Activated CD4-positive, alpha-beta T cell treated with anti-CD3 and anti-CD28 coated beads for 48 hours (primary cell): Measurements from ENCODE around the gene NACC2.

Experiments
- DNase-seq: peaks from one replicate; pipeline ENCODE4 v3.0.0-alpha.2; 2020

The NACC2 gene, protein sequence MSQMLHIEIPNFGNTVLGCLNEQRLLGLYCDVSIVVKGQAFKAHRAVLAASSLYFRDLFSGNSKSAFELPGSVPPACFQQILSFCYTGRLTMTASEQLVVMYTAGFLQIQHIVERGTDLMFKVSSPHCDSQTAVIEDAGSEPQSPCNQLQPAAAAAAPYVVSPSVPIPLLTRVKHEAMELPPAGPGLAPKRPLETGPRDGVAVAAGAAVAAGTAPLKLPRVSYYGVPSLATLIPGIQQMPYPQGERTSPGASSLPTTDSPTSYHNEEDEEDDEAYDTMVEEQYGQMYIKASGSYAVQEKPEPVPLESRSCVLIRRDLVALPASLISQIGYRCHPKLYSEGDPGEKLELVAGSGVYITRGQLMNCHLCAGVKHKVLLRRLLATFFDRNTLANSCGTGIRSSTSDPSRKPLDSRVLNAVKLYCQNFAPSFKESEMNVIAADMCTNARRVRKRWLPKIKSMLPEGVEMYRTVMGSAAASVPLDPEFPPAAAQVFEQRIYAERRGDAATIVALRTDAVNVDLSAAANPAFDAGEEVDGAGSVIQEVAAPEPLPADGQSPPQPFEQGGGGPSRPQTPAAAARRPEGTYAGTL

DNA sequence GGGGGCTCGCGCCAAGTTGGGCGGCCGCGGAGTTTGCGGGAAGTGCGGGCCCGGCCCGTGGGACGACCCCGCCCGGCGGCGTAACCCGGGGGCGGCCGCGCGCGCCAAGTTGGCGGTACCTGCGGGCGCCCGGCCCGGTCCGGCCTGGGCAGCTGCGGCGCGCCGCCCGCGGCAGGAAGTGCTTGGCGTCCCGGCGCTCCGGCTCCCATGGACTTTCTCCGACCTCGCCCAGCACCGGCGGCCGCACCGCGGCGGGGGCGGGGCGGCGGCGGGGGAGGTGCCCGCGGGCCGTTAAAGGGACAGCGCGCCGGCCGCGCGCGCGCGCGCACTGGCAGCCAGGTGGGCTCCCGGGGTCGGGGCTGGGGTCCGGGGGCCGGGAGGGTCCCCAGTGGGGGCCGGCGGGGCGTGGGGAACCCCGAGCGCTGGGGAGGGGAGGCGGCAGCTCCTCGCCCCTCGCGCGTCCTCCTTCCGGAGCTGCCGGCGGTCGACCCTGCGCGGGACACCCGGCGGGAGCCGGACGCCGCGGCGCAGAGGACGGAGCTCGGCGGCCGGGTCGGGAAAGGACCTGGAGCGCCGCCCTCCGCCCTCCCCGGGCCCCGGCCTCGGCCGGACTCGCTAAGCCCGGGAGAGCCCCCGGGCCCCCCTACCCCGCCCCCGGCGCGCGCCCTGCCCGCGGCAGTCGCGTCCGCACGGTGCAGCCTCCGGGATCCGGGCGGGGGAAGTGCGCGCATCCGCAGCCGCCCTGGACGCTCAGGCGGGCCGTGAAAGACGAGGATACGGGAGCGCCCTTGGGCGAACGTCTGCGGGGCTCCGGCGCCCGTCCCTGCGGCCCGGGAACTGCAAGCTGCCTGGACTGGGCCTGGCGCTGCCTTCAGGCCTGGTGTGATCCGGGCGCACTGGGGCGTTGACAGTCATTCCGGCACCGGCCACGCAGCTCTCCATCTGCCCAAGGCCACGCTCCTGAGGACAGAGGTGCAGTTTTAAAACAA is at the start of gene NACC2:
TSS of gene NACC2 (minus strand) at position 220 of the 989 bp plus-strand sequence. CDS start 44,768 bp downstream, outside the sequence.
- peak; percentile 33 for DNase-seq

DNA sequence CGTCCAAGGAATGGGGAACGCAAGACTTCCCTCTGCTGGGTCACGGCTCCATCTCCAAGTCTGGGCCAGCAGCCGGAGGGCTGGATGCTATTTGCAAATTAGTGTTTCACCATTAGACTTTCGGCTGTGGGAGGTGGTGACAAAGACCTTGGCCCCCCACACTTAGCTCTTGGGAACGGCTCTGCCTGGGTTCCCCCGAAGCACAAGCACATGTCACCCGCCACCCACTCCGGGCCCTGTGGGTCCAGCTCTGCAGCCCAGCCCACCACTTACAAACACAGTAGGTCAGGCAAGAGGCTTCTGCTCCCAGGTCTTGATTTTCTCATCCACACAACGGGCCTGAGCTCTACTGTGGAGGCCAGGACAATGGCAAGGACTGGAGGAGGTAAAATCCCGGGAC is 49.4 kb upstream of the NACC2 start:
- no peak for DNase-seq

DNA sequence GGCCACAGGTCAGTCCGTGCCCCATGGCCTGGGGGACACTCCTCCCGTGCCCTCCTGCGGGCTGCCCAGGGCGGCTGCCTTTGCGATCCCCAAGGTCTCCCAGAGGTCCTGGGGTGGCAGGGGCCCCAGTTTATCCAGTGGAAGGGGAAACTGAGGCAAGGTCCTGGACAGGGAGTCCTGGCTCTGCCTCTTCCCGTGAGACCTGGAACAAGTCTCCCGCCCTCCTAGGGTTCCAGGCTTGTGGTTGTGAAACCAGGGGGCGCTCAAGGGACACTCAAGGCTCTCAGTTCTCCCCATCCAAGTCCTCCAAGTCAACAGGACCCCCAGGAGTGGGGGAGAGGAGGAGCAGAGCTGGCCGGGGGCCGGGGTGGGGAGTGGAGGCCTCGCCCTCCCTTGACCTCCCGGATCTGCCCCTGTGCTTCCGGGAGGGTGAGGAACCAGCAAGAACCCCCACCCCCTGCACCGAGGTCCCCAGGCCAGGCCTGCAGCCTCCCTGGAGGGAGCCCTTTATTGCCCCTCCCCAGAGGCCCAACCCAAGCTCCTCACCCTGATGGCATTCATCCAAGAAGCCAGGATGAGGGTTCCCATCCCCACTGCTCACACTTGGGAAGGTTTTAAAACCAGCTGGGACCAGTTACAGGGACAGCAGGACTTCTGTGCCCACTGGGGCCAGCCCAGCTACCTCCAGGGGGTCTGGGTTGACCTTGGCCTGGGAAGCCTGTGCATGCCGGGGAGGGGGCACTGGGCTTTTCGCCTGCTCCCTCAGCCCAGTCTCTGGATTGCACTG is 48.3 kb upstream of the NACC2 start:
- no peak for DNase-seq

DNA sequence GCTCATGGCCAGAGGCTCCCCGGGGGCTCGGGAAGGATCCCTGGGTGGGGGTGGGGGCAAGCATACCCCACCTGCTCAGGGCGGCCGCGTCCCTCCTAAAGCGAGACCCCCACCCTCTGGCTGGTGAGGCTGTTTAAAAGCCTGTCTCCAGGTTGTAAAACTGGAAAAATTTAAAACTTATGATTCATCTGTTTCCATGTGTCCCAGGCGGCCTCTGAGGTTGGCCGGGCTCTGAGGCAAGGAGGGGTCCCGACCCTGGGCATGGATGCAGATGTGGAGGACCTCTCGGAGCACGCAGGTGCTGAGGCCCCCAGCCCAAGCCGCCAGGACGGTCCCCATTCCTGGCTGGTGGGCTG is 47.7 kb upstream of the NACC2 start:
- DNase-seq: no peak

DNA sequence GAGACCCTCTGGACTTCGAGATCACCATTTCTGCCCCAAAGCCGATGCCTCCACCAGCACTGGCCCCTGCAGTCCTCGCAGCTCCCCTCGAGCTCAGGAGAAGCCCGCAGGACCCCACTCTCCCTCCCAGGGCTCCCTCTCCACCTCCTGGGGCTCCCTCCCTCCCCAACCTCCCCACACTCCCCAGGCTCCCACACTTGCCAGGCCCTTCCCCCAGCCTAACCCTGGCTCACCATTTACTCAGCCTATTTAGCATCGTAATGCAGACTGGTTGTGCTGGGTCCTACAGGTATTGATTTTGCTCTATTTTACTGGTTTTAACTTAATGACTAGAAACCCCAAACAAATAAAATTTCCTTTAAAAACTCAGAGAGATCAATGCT is 47.3 kb upstream of the NACC2 start:
- no peak for DNase-seq

DNA sequence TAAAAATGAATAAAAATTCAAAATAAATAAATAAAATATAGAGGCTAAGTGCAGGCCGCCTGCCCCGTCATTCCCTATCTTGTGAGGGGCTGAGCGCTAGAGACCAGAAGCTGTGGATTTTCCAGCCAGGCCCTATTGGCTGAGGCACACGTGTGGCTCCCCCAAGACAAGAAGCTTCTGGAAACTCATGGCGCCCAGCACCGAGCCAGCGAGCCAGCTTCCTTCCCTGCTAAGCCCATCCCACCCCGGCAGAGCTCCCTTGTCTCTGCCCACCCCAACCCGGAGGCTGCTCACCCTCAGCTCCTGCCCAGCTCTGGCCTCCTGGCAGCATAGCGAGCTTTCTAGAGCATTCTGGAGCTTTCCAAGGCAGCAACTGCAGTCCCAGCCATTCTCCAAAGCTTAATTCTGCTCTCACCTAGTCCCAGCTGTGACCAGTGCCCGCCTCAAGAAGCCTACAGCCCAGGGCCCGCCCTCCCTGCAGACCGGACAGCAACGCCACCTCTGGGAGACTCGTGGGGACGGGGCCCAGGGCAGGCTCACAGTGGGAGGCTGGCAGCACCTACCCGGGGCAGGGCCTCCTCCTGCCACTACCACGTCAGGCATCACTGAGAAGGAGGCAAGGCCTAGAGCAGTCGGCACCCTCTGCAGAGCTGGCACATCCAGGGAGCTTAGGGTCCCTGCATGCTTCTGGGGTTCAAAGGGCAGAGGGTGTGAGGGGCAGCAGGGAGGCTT is 46.8 kb upstream of the NACC2 start:
- no peak for DNase-seq

DNA sequence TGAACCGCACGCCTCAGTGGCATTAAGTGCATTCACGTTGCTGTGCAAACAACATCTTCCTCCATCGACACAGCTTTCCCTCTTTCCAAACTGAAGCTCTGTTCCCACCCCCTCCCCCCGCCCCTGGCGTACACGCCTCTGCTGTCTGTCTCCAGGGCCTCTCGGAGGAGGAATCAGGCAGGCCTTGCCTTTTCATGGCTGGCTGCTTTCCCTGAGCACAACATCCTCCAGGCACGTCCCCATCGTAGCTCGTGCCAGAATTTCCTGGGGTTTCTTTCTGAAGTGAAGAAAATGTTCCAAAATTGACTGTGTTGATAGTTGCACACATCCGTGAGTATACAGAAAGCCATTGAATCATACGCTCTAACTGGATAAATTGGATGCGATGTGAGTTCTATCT is 45.9 kb upstream of the NACC2 start:
- DNase-seq: no peak

DNA sequence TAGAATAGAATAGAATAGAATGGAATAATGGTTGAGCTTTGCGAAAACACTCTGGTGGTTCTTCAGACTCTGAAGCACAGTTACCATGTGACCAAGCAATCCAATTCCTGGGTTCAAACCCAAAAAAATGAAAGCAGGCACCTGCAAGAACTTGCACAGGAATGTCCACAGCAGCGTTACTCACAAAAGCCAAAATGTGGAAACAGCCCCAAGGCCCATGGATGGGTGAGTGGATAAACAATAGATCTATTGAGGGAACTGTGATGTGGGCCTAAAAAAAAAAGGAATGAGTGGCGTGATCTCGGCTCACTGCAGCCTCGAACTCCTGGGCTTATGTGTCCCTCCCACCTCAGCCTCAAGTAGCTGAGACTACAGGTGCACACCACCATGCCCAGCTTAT is 45.0 kb upstream of the NACC2 start:
- DNase-seq: no peak

DNA sequence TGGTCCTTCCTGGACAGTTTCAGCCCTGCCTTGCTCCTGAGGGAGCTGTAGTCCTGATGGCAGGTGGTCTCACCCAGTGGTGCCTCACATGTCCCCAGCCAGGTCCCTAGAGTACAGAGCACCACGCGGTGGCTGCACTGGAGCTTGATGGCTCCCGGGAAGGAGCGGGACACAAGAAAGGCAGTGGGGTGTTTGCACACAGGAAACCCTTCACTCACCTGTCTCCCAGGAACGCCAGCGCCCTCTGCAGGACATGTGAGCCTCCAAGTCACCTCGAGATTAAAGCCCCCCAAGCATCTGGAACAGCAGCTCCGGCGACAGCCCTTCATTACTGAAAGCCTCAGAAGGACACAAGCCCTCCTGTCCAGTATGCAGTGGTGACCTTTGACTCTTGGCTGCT is 43.5 kb upstream of the NACC2 start:
- peak; percentile 72 for DNase-seq

DNA sequence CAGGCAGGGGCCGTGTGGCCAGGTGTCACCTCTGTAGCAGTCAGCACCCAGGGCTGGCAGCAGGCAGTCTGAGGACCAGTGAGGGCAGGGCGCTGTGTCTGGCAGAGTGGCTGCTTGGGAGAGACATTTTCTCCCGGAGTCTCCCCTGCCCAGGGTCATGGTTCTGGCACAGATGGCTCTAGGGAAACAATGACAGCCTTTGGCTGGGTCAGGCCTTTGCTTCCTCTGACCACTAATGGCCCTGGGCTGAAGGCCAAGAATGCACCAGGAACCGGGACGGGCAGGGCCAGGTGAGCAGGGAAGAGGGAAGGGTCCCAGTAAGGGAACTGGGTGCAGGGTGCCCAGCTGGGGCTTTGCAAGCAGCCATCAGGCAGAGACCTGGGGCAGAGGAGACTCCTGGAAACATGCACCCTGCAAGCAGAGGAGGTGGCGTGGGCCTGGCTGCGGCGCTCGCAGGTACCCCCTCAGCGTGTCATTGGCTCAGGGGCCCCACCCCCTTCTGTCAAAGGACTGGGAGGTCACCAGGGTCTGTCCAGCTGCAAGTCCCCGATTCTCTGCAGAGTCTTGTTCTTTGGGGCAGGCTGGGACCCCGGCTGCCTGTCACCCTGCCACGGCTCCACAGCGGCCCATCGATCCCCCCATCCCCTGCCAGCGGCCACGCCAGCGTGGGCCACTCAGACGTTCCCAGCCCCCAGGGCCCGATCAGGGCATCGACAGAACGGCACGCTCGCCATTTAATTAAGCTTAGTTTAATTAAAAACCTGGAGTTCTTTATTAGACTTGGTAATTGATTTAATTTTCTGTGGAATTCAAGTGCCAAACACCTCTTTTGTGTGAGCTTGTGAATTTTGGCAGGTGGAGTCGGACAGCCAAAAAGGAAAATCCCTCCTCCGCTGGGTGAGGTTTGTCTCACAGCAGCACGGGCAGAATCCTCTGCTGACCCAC is 42.5 kb upstream of the NACC2 start:
- no peak for DNase-seq

DNA sequence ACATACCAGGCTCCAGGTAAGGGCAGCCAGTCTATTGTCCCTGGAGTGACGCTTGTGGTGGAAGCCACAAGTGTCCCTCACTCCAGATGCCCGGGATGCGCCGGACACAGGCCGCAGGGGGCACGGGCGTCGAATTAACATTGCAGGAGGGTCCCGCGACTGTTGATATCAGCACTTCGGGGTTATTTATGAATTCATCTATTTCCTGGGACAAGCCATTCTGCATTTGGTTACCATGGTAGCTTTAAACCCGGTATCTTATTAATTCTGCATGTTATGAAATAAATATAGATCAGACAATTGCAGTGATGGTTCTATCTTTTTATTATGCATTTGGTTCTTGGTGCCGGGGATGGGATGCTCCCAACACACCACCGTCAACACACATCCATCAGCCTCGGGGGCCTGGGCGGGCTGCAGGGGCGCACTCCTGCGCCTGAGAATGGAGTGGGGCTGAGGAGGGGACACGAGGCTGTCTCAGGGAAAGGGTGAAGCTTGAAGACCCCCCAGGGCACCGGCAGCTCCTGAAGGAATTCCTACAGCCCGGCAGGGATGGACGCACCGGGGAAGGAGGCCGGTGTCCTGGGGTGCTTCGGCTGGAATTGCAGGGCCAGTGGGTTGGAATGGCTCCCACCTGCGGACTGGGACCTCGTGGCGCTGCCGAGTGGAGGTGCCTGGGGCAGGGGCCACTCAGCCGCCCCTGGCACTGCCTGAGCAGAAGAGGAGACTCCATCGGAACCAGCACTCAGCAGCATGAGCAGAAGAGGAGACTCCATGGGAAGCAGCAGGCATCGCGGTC is 41.2 kb upstream of the NACC2 start:
- DNase-seq: no peak

DNA sequence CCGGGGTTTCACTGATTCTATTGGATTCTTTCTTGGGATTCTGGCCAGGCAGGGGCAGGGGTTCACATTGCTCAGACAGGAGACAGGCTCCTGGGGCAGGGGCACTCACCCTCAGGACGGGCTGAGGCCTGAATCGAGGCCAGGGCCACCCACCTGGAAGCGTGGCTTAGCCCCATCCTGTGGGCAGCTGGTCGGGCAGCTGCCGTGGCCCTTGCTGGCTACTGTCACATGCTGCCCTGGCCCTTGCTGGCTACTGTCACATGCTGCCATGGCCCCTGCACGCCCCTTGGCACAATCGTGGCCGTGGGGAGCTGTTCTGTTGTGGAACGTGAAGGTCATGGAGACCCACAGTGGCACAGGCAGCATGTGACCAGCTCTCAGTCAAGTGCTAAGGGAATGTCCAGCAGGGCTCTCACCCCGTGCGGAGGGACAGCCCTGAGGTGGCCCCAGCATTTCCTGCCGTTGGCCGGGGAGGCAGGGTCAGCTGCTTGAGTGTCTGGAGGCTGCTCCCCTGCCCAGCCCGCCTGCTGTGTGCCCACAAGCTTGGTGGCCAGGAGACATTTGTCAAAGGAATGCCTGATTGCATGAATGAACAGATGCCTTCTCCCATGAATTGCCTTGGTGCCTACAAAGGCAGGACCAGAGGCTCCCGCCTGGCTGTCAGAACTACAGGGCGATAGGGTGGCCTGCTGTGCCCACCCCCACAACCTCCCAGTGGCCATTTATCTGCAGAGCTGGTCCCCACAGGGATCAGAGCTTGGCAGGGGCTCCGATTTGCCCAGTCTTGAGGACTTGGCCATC is 40.4 kb upstream of the NACC2 start:
- no peak for DNase-seq

DNA sequence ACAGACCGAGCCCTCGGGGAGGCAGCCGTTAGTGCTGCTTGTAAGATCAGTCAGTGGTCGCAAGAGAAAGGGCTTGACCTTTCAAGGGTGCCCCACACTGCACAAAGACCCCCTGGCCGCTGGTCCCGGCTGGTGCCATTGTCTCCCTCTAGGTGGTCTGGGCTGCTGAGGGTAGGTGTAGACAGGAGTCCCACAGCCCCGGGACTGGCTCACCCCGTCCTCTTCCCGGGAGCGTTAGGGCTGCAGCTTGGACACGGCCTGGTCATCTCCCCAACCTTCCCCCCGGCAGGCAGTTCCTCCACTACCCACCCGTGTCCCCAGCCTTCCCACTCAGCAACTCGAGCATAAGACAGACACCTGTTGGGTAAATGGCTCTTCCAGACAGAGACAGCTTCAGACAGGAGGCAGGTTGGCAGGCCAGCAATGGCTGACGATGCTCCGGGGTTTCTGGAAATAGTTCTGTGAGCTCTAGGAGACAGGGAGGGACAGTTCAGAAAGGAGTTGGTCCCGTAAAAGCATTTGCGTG is 38.9 kb upstream of the NACC2 start:
- DNase-seq: no peak

DNA sequence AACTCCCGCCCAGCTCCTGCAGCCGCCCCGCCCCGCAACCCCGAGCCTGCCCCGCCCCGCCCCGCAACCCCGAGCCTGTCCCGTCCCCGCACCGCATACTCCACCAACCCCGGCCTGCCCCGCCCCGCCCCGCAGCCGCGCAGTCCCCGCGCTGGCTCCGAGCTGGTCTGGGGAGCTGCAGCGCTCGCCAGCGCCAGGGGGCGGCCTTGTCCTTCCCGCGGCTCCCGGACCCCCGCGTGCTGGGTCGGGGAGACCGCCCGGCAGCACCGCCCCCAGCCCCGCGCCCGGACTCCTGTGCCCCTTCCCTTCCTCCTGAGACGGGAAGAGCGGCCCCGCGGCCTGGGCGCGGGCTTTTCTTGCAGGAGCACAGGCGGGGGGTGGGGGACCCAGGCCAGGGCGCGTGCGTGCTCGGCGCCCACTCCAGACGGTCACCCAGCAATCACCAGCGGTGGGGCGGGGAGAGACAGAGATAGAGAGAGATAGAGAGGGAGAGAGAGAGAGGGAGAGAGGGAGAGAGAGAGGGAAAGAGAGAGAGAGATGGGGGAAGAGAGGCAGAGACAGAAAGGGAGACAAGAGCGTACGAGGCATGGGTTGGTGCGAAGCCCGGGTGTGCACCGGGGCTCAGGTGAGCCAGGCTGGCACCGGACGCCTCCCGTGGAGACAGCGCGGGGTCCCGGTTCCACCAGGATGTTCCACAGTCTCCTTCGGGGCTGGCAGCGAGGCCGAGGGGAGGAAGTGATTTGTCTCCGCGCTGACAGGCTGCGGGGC is 38.3 kb upstream of the NACC2 start:
- DNase-seq: peak; percentile 32

DNA sequence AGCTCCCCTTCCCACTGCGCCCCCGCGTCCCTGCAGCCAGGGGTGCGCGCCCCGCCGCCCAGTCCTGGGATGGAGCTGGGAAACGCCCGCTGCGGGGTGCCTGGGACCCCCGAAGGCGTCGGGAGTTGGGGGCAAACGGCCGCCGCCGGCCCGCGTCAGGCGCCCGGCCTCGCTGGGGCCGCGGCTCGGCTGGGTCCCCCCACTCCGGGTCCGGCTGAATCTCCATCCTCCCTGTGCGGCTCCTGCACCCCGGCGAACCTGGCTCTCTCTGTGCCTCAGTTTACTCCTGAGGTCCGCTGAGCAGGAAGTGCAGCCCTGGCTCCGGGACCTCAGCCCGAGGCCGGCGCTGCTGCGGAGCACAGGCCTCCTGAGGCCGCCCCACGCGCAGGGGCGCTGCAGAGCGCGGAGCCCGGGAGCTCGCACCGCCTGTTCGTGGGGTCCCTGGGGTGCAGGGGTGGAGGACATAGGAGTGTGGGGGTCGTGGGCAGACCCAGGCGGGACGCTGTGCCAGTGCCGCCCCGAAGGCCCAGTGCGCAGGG is 37.5 kb upstream of the NACC2 start:
- DNase-seq: no peak

DNA sequence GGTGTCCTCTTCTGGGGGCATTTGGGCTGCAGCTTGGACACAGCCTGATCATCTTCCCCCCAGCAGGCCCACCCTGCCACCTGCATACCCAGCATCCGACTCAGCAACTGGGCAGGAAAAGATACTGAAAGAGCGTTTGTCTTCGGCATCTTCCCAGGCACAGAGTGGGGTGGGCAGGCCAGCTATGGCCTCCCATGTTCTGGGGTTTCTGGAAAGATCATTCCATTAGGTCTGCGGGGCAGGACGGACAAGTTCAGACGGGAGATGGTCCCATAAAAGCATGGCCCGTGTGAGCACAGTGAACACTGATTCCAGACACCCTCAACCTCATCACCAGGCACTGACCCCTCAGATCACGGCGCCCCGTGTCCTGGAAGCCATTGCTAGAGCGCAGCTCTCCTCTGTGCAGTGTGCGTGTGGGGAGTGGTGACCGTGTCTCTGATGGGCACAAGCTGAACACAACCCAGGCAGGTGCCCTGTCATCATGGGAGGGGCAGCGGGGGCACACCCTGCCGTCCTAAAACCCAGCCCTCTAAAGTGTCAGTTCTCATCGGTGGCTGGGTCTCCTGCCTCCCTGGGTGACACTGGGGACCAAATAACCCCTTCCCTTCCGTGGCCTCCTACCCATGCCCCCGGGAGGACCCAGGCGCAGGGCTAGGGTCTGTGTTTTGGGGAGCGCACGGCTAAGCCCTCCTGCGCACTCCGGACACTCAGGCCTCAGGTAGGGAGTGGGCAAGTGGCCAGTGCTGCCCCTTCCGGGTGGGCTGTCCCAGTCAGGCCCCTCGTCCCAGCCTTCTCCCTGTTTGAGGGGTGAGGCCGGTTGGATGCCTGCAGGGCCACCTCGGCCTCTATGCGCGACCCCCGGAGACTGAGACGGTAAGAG is 36.8 kb upstream of the NACC2 start:
- DNase-seq: no peak

DNA sequence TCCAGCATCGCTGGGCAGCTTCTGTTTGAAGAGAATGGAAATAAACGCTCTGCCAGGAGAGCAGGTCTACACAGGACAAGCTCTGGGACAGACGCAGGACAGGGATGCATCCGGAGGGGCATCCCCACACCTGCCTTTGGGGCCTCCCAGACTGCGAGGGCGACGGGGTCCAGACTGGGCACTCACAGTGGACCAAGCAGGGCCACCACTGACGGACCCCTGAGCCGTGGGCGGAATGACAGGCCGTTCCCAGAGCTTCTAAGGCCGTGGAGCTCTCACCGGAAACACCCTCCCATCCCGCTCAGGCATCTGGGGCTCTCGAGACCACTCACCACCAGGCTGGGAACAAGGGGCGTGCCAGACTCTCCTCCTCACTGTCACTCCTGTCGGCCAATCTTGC is 34.1 kb upstream of the NACC2 start:
- DNase-seq: no peak
